OCI-LY1 (cell line): ENCODE results near the gene SGO2.

Source experiments
- H2AFZ ChIP-seq: fragments of 200-600 bp; sonication (generic), shearing (Covaris generic); 2 replicates; pipeline ENCODE4 v1.6.0; 2014; ENCODE audit warnings: antibody characterized with exemption, mild to moderate bottlenecking, low read length
- H3F3A ChIP-seq: fragments of 200-600 bp; sonication (generic), shearing (Covaris generic); 2 replicates; pipeline ENCODE4 v1.6.0; 2014; ENCODE audit warnings: mild to moderate bottlenecking, antibody characterized with exemption, low read length, moderate library complexity; ENCODE audit not compliant: insufficient read depth
- H3K27ac ChIP-seq: fragments of 200-600 bp; sonication (generic); 2 replicates; pipeline ENCODE4 v1.5.1; 2014; ENCODE audit warnings: low read length, mixed run types, mild to moderate bottlenecking, low read depth; ENCODE audit not compliant: poor library complexity, severe bottlenecking
- H3K27me3 ChIP-seq: fragments of 200-600 bp; sonication (generic); 2 replicates; pipeline ENCODE4 v1.6.0; 2014; ENCODE audit warnings: antibody characterized with exemption, mild to moderate bottlenecking, low read length, moderate library complexity; ENCODE audit not compliant: insufficient read depth
- H3K36me3 ChIP-seq: fragments of 200-600 bp; sonication (generic); 2 replicates; pipeline ENCODE4 v1.6.1; 2014; ENCODE audit warnings: mild to moderate bottlenecking, antibody characterized with exemption, low read length, moderate library complexity, mixed read lengths; ENCODE audit not compliant: insufficient read depth
- H3K4me1 ChIP-seq: fragments of 200-600 bp; sonication (generic); 2 replicates; pipeline ENCODE4 v1.5.1; 2014; ENCODE audit warnings: mild to moderate bottlenecking, low read length, moderate library complexity; ENCODE audit not compliant: insufficient read depth, severe bottlenecking
- H3K4me2 ChIP-seq: fragments of 200-600 bp; sonication (generic), shearing (Covaris generic); 2 replicates; pipeline ENCODE4 v1.6.1; 2014; ENCODE audit warnings: low read length
- H3K4me3 ChIP-seq: fragments of 200-600 bp; sonication (generic); 2 replicates; pipeline ENCODE4 v1.5.1; 2014; ENCODE audit warnings: low read length, low read depth, mild to moderate bottlenecking, mixed read lengths; ENCODE audit not compliant: poor library complexity, severe bottlenecking
- H3K79me2 ChIP-seq: fragments of 200-600 bp; shearing (Covaris generic); 2 replicates; pipeline ENCODE4 v1.6.1; 2016; ENCODE audit warnings: mixed run types, low read length, mixed read lengths; ENCODE audit not compliant: insufficient read depth
- H3K9ac ChIP-seq: fragments of 200-600 bp; sonication (generic), shearing (Covaris generic); 2 replicates; pipeline ENCODE4 v1.6.1; 2014; ENCODE audit warnings: mild to moderate bottlenecking, low read length, mixed read lengths
- H3K9me2 ChIP-seq: fragments of 200-600 bp; sonication (generic), shearing (Covaris generic); 2 replicates; pipeline ENCODE4 v1.6.1; 2014; ENCODE audit warnings: low read depth, mild to moderate bottlenecking, low read length, mixed read lengths
- H3K9me3 ChIP-seq: fragments of 200-600 bp; shearing (Covaris generic); 2 replicates; pipeline ENCODE4 v1.6.1; 2014; ENCODE audit warnings: low read length, mixed read lengths
- H4K20me1 ChIP-seq: fragments of 200-600 bp; sonication (generic), shearing (Covaris generic); 2 replicates; pipeline ENCODE4 v1.6.0; 2016; ENCODE audit warnings: mild to moderate bottlenecking, low read length; ENCODE audit not compliant: insufficient read depth
- EZH2 ChIP-seq: fragments of 200-600 bp; sonication (generic), shearing (Covaris generic); IDR thresholded peaks from 2 replicates; pipeline ENCODE4 v1.8.0; 2017; ENCODE audit warnings: borderline replicate concordance, mixed run types, mild to moderate bottlenecking, antibody characterized with exemption, low read length, moderate library complexity, mixed read lengths
- TF ChIP-seq, protein P1 (sequence below): fragments of 200-600 bp; sonication (generic), shearing (Covaris generic); IDR thresholded peaks from 2 replicates; pipeline ENCODE4 v1.5.1; 2017; ENCODE audit warnings: mild to moderate bottlenecking, antibody characterized with exemption, low read length, moderate library complexity, mixed read lengths

Gene SGO2

DNA sequence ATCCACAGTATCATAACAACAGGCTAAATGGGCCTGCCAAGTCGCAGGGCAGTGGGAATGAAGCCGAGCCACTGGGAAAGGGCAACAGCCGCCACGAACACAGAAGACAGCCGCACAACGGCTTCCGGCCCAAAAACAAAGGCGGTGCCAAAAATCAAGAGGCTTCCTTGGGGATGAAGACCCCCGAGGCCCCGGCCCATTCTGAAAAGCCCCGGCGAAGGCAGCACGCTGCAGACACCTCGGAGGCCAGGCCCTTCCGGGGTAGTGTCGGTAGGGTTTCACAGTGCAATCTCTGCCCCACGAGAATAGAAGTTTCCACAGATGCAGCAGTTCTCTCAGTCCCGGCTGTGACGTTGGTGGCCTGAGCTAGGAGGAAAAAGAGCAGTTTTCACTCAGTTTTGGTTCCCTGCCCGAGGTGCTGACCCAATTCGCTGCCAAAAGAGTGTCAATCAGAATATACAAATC, 48.3 kb upstream of the SGO2 start:
- Histone ChIP-seq H3K4me1 (peaks cover 52% of the 10 kb centered on the region), H3K27me3 (no peaks in the 10 kb centered on the region), H3K4me3 (peak overlapping the region; percentile 65), H3K9ac (peak overlapping the region; percentile 70), H3K79me2 (no peaks in the 10 kb centered on the region; the same call in 1 of the 2 replicates), H2AFZ (no peak overlapping the region; the same call in 1 of the 2 replicates), H3K36me3 (no peaks in the 10 kb centered on the region), H3K9me3 (no peaks in the 10 kb centered on the region), H3F3A (no peaks in the 10 kb centered on the region), H3K27ac (peak overlapping the region; percentile 60), H3K9me2 (no peaks in the 10 kb centered on the region), H4K20me1 (no peaks in the 10 kb centered on the region), H3K4me2 (peak overlapping the region; percentile 73)
- no peak for TF ChIP-seq EZH2
- TF ChIP-seq, protein P1, sequence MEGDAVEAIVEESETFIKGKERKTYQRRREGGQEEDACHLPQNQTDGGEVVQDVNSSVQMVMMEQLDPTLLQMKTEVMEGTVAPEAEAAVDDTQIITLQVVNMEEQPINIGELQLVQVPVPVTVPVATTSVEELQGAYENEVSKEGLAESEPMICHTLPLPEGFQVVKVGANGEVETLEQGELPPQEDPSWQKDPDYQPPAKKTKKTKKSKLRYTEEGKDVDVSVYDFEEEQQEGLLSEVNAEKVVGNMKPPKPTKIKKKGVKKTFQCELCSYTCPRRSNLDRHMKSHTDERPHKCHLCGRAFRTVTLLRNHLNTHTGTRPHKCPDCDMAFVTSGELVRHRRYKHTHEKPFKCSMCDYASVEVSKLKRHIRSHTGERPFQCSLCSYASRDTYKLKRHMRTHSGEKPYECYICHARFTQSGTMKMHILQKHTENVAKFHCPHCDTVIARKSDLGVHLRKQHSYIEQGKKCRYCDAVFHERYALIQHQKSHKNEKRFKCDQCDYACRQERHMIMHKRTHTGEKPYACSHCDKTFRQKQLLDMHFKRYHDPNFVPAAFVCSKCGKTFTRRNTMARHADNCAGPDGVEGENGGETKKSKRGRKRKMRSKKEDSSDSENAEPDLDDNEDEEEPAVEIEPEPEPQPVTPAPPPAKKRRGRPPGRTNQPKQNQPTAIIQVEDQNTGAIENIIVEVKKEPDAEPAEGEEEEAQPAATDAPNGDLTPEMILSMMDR = no peak

DNA sequence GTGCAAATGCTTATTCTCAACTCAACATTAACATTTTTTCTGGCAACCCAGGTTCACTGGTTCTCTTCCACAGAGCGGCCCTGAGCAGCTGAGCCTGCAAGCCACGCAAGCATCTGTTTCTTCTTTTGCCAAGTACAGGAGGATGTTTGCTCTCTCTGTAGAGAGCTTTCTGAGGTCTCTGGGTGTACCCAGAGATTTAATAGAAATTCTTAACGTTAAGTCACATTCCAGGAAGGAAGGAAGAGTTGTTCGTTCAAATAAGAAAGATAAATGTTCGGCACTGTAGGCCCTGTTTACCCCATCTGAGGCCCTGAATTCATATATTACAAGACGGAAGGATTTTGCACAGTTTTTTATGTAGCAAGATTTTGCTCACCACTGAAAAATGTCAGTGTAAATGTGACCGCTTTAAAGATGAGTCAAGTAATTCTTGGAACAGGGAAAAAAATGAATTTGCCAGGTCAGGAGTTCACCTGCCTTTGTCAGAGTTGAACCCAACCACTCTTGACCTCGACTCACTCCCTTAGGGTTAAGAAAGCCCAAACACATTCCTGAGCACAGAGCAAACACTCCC, 46.2 kb upstream of the SGO2 start:
- Histone ChIP-seq H3K27ac (no peak overlapping the region), H3K36me3 (no peaks in the 10 kb centered on the region), H3K9me3 (no peaks in the 10 kb centered on the region), H3K9ac (no peak overlapping the region), H2AFZ (no peak overlapping the region), H3K4me1 (peaks cover 32% of the 10 kb centered on the region), H4K20me1 (no peaks in the 10 kb centered on the region), H3K9me2 (no peaks in the 10 kb centered on the region), H3K79me2 (no peaks in the 10 kb centered on the region; the same call in 1 of the 2 replicates), H3F3A (no peaks in the 10 kb centered on the region), H3K4me2 (no peak overlapping the region), H3K27me3 (no peaks in the 10 kb centered on the region), H3K4me3 (no peak overlapping the region)
- TF ChIP-seq, protein P1 = no peak
- TF ChIP-seq EZH2 = no peak

DNA sequence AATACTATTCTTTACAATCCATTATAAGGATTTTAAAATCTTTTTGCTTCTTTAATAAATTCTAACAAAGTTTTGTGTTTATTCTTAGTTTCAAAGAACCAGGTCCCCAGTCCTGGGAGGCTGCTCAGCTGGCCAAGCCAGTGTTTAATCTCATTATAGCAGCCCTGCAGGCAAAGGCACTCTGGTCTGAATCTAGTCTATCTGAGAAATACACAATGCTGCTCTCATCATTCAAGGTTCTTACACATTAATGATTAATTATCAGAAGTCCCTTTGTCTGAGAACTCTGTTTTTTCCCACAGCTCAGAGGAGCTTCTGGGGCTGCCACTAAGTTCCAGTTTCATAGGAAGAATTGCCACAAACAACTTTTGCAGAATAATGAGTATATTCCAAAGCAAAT, 43.8 kb upstream of the SGO2 start:
- no peaks in the 10 kb centered on the region for H3K36me3 ChIP-seq
- no peak overlapping the region for H3K27ac ChIP-seq
- TF ChIP-seq, protein P1 = no peak
- no peak for TF ChIP-seq EZH2
- H4K20me1 ChIP-seq = no peaks in the 10 kb centered on the region
- no peak overlapping the region for H3K4me3 ChIP-seq
- H3K4me2 ChIP-seq = no peak overlapping the region
- H3K27me3 ChIP-seq = no peaks in the 10 kb centered on the region
- H2AFZ ChIP-seq = no peak overlapping the region
- H3K9ac ChIP-seq = no peak overlapping the region
- H3K79me2 ChIP-seq = no peaks in the 10 kb centered on the region; the same call in 1 of the 2 replicates
- no peaks in the 10 kb centered on the region for H3K9me2 ChIP-seq
- no peaks in the 10 kb centered on the region for H3F3A ChIP-seq
- H3K9me3 ChIP-seq = no peaks in the 10 kb centered on the region
- peaks cover 21% of the 10 kb centered on the region for H3K4me1 ChIP-seq
